GM12875 (cell line): Measurements from ENCODE around the gene LRP8.

Experiments
- H3K4me3 ChIP-seq: one replicate; pipeline ENCODE4 v1.5.1; 2011; ENCODE audit warnings: low read depth, low read length, control low read depth
- TF ChIP-seq, protein P1 (sequence below): IDR thresholded peaks from 2 replicates; pipeline ENCODE4 v1.5.1; 2011; ENCODE audit warnings: low read depth, mild to moderate bottlenecking, control low read depth, inconsistent platforms, low read length, moderate library complexity, borderline replicate concordance; ENCODE audit not compliant: insufficient read depth

Gene LRP8

DNA sequence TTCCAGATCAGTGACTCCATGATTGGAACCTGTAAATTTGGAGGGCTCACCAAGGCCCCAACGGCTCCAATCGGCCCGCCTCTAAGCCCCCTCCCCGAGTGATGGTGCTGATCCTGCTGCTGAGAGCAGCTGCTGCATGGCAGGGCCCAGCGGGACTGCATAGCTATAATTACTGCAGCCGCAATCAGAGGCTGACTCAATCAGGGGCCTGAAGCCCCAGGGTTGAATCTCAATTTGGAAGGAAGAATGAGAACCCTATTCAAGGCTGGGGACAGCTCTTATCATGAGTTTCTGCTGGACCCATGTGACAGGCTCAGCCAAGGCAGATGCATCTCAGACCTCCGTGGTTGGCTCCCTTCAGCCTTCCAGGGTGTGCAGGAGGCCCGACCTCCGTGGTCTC, 46.7 kb downstream of the LRP8 start:
- TF ChIP-seq, protein P1, sequence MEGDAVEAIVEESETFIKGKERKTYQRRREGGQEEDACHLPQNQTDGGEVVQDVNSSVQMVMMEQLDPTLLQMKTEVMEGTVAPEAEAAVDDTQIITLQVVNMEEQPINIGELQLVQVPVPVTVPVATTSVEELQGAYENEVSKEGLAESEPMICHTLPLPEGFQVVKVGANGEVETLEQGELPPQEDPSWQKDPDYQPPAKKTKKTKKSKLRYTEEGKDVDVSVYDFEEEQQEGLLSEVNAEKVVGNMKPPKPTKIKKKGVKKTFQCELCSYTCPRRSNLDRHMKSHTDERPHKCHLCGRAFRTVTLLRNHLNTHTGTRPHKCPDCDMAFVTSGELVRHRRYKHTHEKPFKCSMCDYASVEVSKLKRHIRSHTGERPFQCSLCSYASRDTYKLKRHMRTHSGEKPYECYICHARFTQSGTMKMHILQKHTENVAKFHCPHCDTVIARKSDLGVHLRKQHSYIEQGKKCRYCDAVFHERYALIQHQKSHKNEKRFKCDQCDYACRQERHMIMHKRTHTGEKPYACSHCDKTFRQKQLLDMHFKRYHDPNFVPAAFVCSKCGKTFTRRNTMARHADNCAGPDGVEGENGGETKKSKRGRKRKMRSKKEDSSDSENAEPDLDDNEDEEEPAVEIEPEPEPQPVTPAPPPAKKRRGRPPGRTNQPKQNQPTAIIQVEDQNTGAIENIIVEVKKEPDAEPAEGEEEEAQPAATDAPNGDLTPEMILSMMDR = no peak

GRCh38 chr1:53280496-53280895, 47.4 kb downstream of the LRP8 start:
- TF ChIP-seq, protein P1 = no peak
- H3K4me3 ChIP-seq = no peak overlapping the region

More for the DNA sequence above, 46.7 kb downstream of the LRP8 start:
- no peak overlapping the region for H3K4me3 ChIP-seq

GRCh38 chr1:53279296-53280200, 48.3 kb downstream of the LRP8 start:
- H3K4me3 ChIP-seq = no peak overlapping the region
- TF ChIP-seq, protein P1 = no peak

GRCh38 chr1:53278298-53278725, 49.6 kb downstream of the LRP8 start:
- no peak overlapping the region for H3K4me3 ChIP-seq
- TF ChIP-seq, protein P1 = peak; percentile 76

DNA sequence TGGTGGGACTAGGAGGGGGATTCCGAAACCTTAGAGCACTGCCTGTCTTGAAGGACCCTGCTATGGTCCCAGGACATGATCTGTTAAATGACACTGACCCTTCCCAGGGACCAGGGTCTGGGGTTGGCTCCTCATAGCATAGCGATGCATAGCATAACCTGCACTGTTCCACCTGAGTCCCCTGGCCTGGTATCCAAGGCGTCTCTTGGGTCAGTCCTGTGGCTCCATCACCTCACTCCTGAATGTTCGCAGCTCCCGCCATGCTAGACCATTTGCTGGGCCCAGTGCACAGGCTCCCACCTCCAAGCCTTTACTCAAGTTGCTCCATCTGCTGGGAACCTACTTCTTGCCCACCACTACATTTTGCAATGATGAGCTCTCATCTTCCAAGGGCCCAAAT, 50.5 kb downstream of the LRP8 start:
- TF ChIP-seq, protein P1 = no peak
- H3K4me3 ChIP-seq = no peak overlapping the region

DNA sequence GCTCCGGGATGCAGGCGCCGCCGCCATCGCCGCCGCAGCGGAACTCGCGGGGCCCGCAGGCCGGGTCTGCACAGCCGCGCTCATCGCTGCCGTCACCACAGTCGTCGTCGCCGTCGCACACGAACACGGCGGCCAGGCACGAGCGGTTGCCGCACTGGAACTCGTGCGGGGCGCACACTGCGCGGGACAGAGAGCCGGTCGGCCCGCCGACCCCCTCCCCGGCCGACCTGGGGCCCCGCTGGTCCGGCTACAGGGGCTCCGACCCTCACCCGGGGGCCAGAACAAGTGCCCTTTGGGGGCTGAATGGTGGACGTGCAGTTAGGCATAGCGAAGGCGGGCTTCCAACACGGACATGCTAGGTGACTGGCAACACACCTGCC, 51.0 kb downstream of the LRP8 start:
- no peak overlapping the region for H3K4me3 ChIP-seq
- TF ChIP-seq, protein P1 = no peak
